Measurements from ENCODE around the gene TET1.
"Not testable (repeated sequence)": the region's sequence is repeated elsewhere in the genome, so short reads cannot be mapped to it uniquely, and the experiment has no call there.

TET1 gene

GRCh38 chr10:68720793-68721672 lies 160.9 kb downstream of the TET1 start, which contains the start of gene CCAR1:
TSS of gene CCAR1 (plus strand) at chr10:68721239. CDS start at chr10:68722505, 1,266 bp downstream.
- peak; percentile 92 for DNase-seq

GRCh38 chr10:68721673-68722335 lies 161.7 kb downstream of the TET1 start:
- DNase-seq: no peak

GRCh38 chr10:68725016-68725415 lies 164.9 kb downstream of the TET1 start:
- no peak for DNase-seq

GRCh38 chr10:68727146-68727545 lies 167.0 kb downstream of the TET1 start:
- DNase-seq: no peak

GRCh38 chr10:68732651-68733050 lies 172.5 kb downstream of the TET1 start:
- no peak for DNase-seq

- no peak for DNase-seq
Observed at GRCh38 chr10:68734349-68734748, 174.2 kb downstream of the TET1 start.

GRCh38 chr10:68735119-68735518 lies 175.0 kb downstream of the TET1 start:
- DNase-seq: no peak

GRCh38 chr10:68735739-68736138 lies 175.6 kb downstream of the TET1 start:
- DNase-seq: not testable (repeated sequence)

- DNase-seq: not testable (repeated sequence)
Observed at GRCh38 chr10:68740676-68741075, 180.5 kb downstream of the TET1 start.

GRCh38 chr10:68742397-68742796 lies 182.3 kb downstream of the TET1 start:
- no peak for DNase-seq

Measured in NCI-H2227 treated with DMSO at 0.1 percent for 48 hours (cell line).